ENCODE data around the gene RNASE12.
"Not testable (repeated sequence)": the region's sequence is repeated elsewhere in the genome, so short reads cannot be mapped to it uniquely, and the experiment has no call there.

Gene RNASE12

DNA sequence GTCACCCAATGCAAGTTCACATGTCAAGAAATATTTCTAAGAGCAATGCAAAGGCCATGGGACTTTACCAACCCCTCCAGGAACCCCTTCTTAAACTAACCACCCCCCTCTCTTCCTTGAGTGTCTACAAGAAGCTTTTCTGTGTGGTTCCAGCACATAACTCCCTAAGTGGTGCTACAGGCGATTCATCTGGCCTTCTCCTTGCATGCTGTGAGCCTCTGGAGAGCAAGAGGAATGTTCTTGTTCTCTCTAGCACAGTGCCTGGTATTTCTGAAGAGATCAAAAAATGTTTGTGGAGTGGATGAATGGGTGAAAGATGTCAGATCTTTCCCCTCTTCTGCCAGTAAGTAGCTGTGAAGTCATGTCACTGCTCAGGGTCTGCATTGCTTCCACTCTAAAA is 5.9 kb upstream of the RNASE12 start:
- no peak for TF ChIP-seq CTCF (IDR thresholded peaks at IDR 0.05; ENCODE audit: insufficient read depth, low read depth, low read length, missing control alignments)
- DNase-seq (ENCODE audit: low read depth): no peak
- no peak overlapping the region for H3K4me3 ChIP-seq (ENCODE audit: low read depth, low read length)

DNA sequence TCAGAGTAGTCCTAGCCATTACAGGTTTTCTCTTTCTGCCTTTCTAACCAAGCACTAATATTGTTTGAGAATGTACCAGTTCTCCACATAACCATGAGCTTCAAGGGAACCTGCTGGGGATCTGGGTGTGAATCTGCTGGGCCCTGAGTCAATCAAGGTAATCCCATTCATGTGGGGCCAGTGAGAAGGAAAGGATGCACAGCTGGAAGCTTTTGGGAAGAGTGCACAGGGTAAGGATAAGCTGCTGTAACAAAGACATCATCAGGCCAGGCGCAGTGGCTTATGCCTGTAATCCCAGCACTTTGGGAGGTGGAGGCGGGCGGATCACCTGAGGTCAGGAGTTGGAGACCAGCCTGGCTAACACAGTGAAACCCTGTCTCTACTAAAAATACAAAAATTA is 4.5 kb upstream of the RNASE12 start:
- H3K4me3 ChIP-seq (ENCODE audit: low read depth, low read length); DNase-seq (ENCODE audit: low read depth): not testable (repeated sequence)

GRCh38 chr14:20592574-20592973 is 1.4 kb upstream of the RNASE12 start:
- DNase-seq (ENCODE audit: low read depth): no peak
- TF ChIP-seq CTCF (IDR thresholded peaks at IDR 0.05; ENCODE audit: insufficient read depth, low read depth, low read length, missing control alignments): no peak
- H3K4me3 ChIP-seq (ENCODE audit: low read depth, low read length): no peak overlapping the region

GRCh38 chr14:20587489-20588154 is 3.6 kb downstream of the RNASE12 start, which contains the start of gene RNASE11:
Gene RNASE11, minus strand, starts transcription at chr14:20588001.
- DNase-seq (ENCODE audit: low read depth): peak; percentile 29
- H3K4me3 ChIP-seq (ENCODE audit: low read depth, low read length): no peak within 1 kb of the TSS
- no peak for TF ChIP-seq CTCF (IDR thresholded peaks at IDR 0.05; ENCODE audit: insufficient read depth, low read depth, low read length, missing control alignments)

DNA sequence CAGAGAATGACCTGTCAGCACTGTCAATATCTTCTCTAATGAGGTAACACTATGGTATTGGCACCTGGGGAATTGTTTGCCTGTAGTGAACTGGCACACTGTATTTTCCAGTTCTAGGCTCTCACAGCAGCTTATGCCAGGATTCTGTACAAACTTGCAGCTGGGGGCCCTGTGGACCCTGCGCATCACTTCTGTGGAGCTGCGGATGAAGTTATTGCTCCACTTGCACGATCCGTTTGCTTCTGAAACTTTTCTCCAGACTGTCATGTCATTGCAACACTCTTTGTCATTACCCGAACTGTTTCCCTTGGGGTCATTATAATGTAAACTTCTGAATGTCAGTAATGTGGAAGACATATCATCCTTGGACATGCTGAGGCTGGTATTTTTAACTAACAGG is 7.3 kb downstream of the RNASE12 start:
- no peak overlapping the region for H3K4me3 ChIP-seq (ENCODE audit: low read depth, low read length)
- no peak for TF ChIP-seq CTCF (IDR thresholded peaks at IDR 0.05; ENCODE audit: insufficient read depth, low read depth, low read length, missing control alignments)
- DNase-seq (ENCODE audit: low read depth): no peak

GRCh38 chr14:20583142-20583541 is 8.0 kb downstream of the RNASE12 start:
- no peak overlapping the region for H3K4me3 ChIP-seq (ENCODE audit: low read depth, low read length)
- TF ChIP-seq CTCF (IDR thresholded peaks at IDR 0.05; ENCODE audit: insufficient read depth, low read depth, low read length, missing control alignments): no peak
- DNase-seq (ENCODE audit: low read depth): no peak

- H3K4me3 ChIP-seq (ENCODE audit: low read depth, low read length): no peak overlapping the region
- no peak for DNase-seq (ENCODE audit: low read depth)
- no peak for TF ChIP-seq CTCF (IDR thresholded peaks at IDR 0.05; ENCODE audit: insufficient read depth, low read depth, low read length, missing control alignments)
Observed at GRCh38 chr14:20580242-20580641, 10.9 kb downstream of the RNASE12 start.

Measured in GM12865 (cell line).